Esophagus squamous epithelium (tissue), 5 donors: ENCODE data around the gene SLC34A1. TPM values are rescaled to one million over a fixed set of nuclear protein-coding genes. Genes with fewer than 3 reads are reported as not detected.

Experiments
- DNase-seq: peaks from one replicate; lab custom pipeline; 2025; lab: John Stamatoyannopoulos, UW
- H3K27ac ChIP-seq, 4 donors: fragments of 200-600 bp; sonication (generic); one replicate each; pipeline ENCODE4 v1.5.1; 2016 to 2019; ENCODE audit warnings: mild to moderate bottlenecking in 1 of 4
- H3K27me3 ChIP-seq, 4 donors: fragments of 200-600 bp; sonication (generic); 1 replicate in 3 of 4; 2 replicates in 1 of 4; pipeline versions ENCODE4 v1.5.1 to v1.6.0; 2017 to 2021; ENCODE audit warnings: antibody characterized with exemption in 1 of 4
- H3K36me3 ChIP-seq, 3 donors: fragments of 200-600 bp; sonication (generic); one replicate each; pipeline ENCODE4 v1.5.1; 2016 to 2019
- H3K4me1 ChIP-seq, 3 donors: fragments of 200-600 bp; sonication (generic); one replicate each; pipeline ENCODE4 v1.5.1; 2017 to 2019
- H3K4me3 ChIP-seq, 4 donors: fragments of 200-600 bp; sonication (generic); 1 replicate in 3 of 4; 2 replicates in 1 of 4; pipeline ENCODE4 v1.5.1; 2016 to 2019; ENCODE audit warnings: mild to moderate bottlenecking in 2 of 4, moderate library complexity in 1 of 4
- H3K9me3 ChIP-seq, 3 donors: fragments of 200-600 bp; sonication (generic); one replicate each; pipeline ENCODE4 v1.5.1; 2016 to 2019
- POLR2A ChIP-seq, 4 donors: fragments of 450-650 bp; IDR thresholded peaks; one replicate each; pipeline ENCODE4 v1.6.1; 2017; ENCODE audit warnings: antibody characterized with exemption in 4 of 4, mild to moderate bottlenecking in 4 of 4, moderate library complexity in 3 of 4
- WGBS, 2 donors: methylation state at CpG; one replicate each; pipeline ENCODE4 v1.1.5; 2018; 5-methylcytosine and 5-hydroxymethylcytosine counted together
- intact Hi-C: fragments of 100-400 bp; cut with DNase I; formaldehyde crosslinking; loops from one replicate; pipeline ENCODE4 v1.15.0; 2022
- total RNA-seq, 4 donors: library from RNA; depleted of rRNA; stranded (reverse); fragments of >200 nt; gene quantifications; one replicate each; pipeline ENCODE4 v1.1.0, GENCODE V29; 2016
- TF ChIP-seq, protein P1 (sequence below), 6 experiments: fragments of 450-650 bp in 4 of 6; fragments of 200-600 bp in 2 of 6; sonication (generic) in 2 of 6; IDR thresholded peaks; one replicate each; pipeline ENCODE4 v1.5.1; 2016 to 2019; ENCODE audit warnings: antibody characterized with exemption in 6 of 6, mild to moderate bottlenecking in 4 of 6, moderate library complexity in 4 of 6
- donor health status: DM: yes; HTN: yes; CAD: no.

SLC34A1 gene
- total RNA-seq, 4 donors from 2014 or later = 0.15 to 0.47 (median 0.25) TPM

GRCh38 chr5:177371120-177372033, 12.9 kb upstream of the SLC34A1 start:
- Histone ChIP-seq H3K9me3 (no peaks in the 10 kb centered on the region), H3K27me3 (no peaks in the 10 kb centered on the region), H3K27ac (peak overlapping the region; percentile 86 to 93 (median 92)), H3K4me1 (peaks cover 44 to 100% (median 62%) of the 10 kb centered on the region in 3 donors), H3K36me3 (peaks cover 0 to 4% (median 0%) of the 10 kb centered on the region in 3 donors), H3K4me3 (peak overlapping the region; percentile 45 to 68 (median 53))
- TF ChIP-seq, protein P1, sequence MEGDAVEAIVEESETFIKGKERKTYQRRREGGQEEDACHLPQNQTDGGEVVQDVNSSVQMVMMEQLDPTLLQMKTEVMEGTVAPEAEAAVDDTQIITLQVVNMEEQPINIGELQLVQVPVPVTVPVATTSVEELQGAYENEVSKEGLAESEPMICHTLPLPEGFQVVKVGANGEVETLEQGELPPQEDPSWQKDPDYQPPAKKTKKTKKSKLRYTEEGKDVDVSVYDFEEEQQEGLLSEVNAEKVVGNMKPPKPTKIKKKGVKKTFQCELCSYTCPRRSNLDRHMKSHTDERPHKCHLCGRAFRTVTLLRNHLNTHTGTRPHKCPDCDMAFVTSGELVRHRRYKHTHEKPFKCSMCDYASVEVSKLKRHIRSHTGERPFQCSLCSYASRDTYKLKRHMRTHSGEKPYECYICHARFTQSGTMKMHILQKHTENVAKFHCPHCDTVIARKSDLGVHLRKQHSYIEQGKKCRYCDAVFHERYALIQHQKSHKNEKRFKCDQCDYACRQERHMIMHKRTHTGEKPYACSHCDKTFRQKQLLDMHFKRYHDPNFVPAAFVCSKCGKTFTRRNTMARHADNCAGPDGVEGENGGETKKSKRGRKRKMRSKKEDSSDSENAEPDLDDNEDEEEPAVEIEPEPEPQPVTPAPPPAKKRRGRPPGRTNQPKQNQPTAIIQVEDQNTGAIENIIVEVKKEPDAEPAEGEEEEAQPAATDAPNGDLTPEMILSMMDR (IDR thresholded peaks at IDR 0.05) = no peak
- peak in 1 of 4 donors; percentile 12 for TF ChIP-seq POLR2A (IDR thresholded peaks at IDR 0.05)
- intact Hi-C loops = no loop called here
- no peak for DNase-seq
- 40 to 60% methylated on average over 14 to 15 of the region's 26 CpGs for WGBS, 2 donors

DNA sequence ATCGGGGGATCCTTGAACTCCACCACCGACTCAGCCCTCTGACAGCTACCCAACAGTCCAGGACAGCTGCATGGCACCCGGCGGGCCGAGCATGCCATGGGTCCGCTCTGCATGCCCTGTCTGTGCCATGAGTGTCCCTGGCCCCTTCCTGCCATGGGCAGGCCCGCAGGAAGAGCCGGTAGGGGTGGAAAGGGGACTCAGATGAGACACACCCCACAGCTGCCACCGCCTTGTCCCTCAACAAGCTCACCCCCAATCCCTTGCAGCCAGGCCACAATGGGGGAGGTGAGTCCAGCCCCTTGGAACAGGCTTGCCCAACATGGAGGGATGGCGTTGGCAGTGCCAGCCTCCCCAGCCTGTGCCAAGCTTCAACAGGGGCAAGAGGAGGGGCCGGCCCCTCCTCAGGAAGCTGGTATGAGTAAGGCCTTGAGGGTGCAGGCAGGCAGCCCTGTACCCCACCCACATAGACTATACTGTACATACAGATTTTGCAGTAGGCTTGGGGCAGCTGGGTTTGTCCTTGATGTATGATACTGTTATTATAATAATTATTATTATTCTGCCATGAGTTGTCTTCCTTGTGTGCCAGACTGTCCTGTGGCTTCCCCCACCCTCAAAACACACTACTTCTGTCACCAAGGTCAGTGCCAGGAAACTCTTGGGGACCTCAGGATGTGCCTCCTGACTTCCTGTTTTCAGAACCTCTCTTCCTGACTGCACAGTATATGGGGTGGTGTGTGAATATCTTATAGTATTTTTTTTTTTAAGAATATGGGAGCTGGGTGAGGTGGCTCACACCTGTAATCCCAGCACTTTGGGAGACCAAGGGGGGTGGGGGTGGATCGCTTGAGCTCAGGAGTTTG, 12.0 kb upstream of the SLC34A1 start:
- Histone ChIP-seq H3K27me3 (no peaks in the 10 kb centered on the region), H3K4me1 (peaks cover 37 to 97% (median 59%) of the 10 kb centered on the region in 3 donors), H3K27ac (peak overlapping the region; percentile 86 to 93 (median 92)), H3K9me3 (no peaks in the 10 kb centered on the region), H3K36me3 (peaks cover 0 to 4% (median 0%) of the 10 kb centered on the region in 3 donors), H3K4me3 (peak overlapping the region; percentile 45 to 68 (median 53))
- TF ChIP-seq POLR2A (IDR thresholded peaks at IDR 0.05) = peak in 1 of 4 donors; percentile 8
- TF ChIP-seq, protein P1 (IDR thresholded peaks at IDR 0.05) = no peak
- WGBS, 2 donors = 37 to 46% methylated on average over 2 to 3 of the region's 12 CpGs
- intact Hi-C loops = no loop called here
- DNase-seq = no peak

- Histone ChIP-seq H3K27ac (peak overlapping the region; percentile 86 to 93 (median 92)), H3K4me3 (peak overlapping the region in 2 of 4 donors; percentile 53 to 68), H3K27me3 (no peaks in the 10 kb centered on the region), H3K9me3 (no peaks in the 10 kb centered on the region), H3K4me1 (peaks cover 31 to 90% (median 54%) of the 10 kb centered on the region in 3 donors), H3K36me3 (peaks cover 0 to 4% (median 0%) of the 10 kb centered on the region in 3 donors)
- no peak for DNase-seq
- TF ChIP-seq, protein P1 (IDR thresholded peaks at IDR 0.05) = no peak
- no peak for TF ChIP-seq POLR2A (IDR thresholded peaks at IDR 0.05)
- WGBS, 2 donors = 77 to 82% methylated on average over 5 to 6 of the region's 6 CpGs
- intact Hi-C loops = no loop called here
Measured at GRCh38 chr5:177372910-177373309, 11.3 kb upstream of the SLC34A1 start.

GRCh38 chr5:177373806-177374205, 10.4 kb upstream of the SLC34A1 start:
- no peaks in the 10 kb centered on the region for H3K27me3 ChIP-seq
- no peak for DNase-seq
- H3K9me3 ChIP-seq = no peaks in the 10 kb centered on the region
- WGBS, 2 donors = 38 to 39% methylated on average over 4 to 6 of the region's 6 CpGs
- peaks cover 0 to 4% (median 0%) of the 10 kb centered on the region in 3 donors for H3K36me3 ChIP-seq
- TF ChIP-seq, protein P1 (IDR thresholded peaks at IDR 0.05) = peak in 1 of 6 experiments; percentile 6
- peak in 1 of 4 donors; percentile 23 for TF ChIP-seq POLR2A (IDR thresholded peaks at IDR 0.05)
- intact Hi-C loops = no loop called here
- H3K27ac ChIP-seq = peak overlapping the region; percentile 86 to 93 (median 92)
- H3K4me1 ChIP-seq = peaks cover 29 to 85% (median 52%) of the 10 kb centered on the region in 3 donors
- H3K4me3 ChIP-seq = peak overlapping the region in 1 of 4 donors; percentile 35
